ENCODE results near the gene STPG3. TPM values are rescaled to one million over a fixed set of nuclear protein-coding genes. Genes with fewer than 3 reads are reported as not detected.

The STPG3 gene
- total and polyA plus RNA-seq, 2 experiments from 2014 or later: not detected

DNA sequence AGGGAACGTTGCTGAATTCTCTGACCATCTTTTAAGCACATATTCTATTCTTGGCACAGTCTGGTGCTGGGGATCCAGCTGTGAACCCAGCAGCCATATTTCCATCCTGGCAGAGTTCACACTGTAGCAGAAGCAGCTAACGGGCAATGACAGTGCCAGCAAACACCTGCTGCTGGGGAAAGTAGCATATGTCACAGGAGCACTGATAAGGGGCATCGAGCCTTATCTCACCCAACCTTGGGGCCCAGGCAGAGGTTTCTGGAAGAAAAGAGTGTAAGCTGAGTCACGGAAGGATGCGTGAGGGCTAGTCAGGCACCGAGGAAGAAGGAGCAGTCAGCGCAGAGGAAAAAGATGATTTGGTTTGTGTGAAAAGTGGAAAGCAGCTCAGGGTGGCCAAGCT, 44.5 kb upstream of the STPG3 start (continued):
- TF ChIP-seq ETS1 (IDR thresholded peaks at IDR 0.05) (no peak), NANOG (IDR thresholded peaks at IDR 0.05; ENCODE audit: borderline replicate concordance) (no peak), ZNF331 (CRISPR knock-in tag; IDR thresholded peaks at IDR 0.05; ENCODE audit: low read depth) (no peak), EZH2 (IDR thresholded peaks at IDR 0.05; ENCODE audit: low read depth, unreplicated experiment) (no peak), EZH2phosphoT487 (IDR thresholded peaks at IDR 0.05; ENCODE audit: unreplicated experiment) (no peak), REST (IDR thresholded peaks at IDR 0.05; ENCODE audit: unreplicated experiment) (no peak)

GRCh38 chr9:137211532-137211931, 39.6 kb upstream of the STPG3 start:
- Mint-ChIP-seq H3K27me3 (ENCODE audit: insufficient read depth, low read depth, poor library complexity) (peaks cover 5% of the 10 kb centered on the region), H3K36me3 (ENCODE audit: low read depth) (peaks cover 32% of the 10 kb centered on the region), H3K4me1 (peaks cover 10% of the 10 kb centered on the region), H3K4me3 (no peak overlapping the region), H3K27ac (no peak overlapping the region), H3K9me3 (no peaks in the 10 kb centered on the region; the same call in 2 of the 3 replicates)
- peaks cover 4% of the 10 kb centered on the region; the same call in 1 of the 2 replicates for H3K4me1 ChIP-seq (ENCODE audit: insufficient read depth)
- H3K9me2 ChIP-seq (ENCODE audit: insufficient read depth): no peaks in the 10 kb centered on the region
- no peak overlapping the region for H3K27ac ChIP-seq (ENCODE audit: low read depth)
- no peaks in the 10 kb centered on the region for H3K36me3 ChIP-seq (ENCODE audit: insufficient read depth)
- H3K79me2 ChIP-seq (replicated peaks; ENCODE audit: insufficient read depth): peaks cover 3% of the 10 kb centered on the region
- no peaks in the 10 kb centered on the region for H3K27me3 ChIP-seq (ENCODE audit: insufficient read depth)
- ATAC-seq (no peak), DNase-seq (ENCODE audit: low spot score) (no peak)
- H2AFZ ChIP-seq: no peak overlapping the region
- H3F3A ChIP-seq (replicated peaks; ENCODE audit: low read depth): peaks cover 4% of the 10 kb centered on the region; the same call in 1 of the 2 replicates
- peaks cover 3% of the 10 kb centered on the region; the same call in 1 of the 2 replicates for H4K20me1 ChIP-seq (replicated peaks; ENCODE audit: insufficient read depth)
- H3K4me3 ChIP-seq: no peak overlapping the region
- H3K4me2 ChIP-seq: no peak overlapping the region
- TF ChIP-seq EZH2phosphoT487 (IDR thresholded peaks at IDR 0.05; ENCODE audit: unreplicated experiment): no peak
- TF ChIP-seq NANOG (IDR thresholded peaks at IDR 0.05; ENCODE audit: borderline replicate concordance): no peak
- TF ChIP-seq CTCF (conservative IDR thresholded peaks at IDR 0.05; ENCODE audit: low read depth in 2 of 2): no peak
- TF ChIP-seq ZNF114 (CRISPR knock-in tag; IDR thresholded peaks at IDR 0.05): no peak
- TF ChIP-seq ETS1 (IDR thresholded peaks at IDR 0.05): no peak
- TF ChIP-seq CREB1 (CRISPR knock-in tag; IDR thresholded peaks at IDR 0.05; ENCODE audit: low read depth): no peak
- no peak for TF ChIP-seq STAT1 (IDR thresholded peaks at IDR 0.05; ENCODE audit: unreplicated experiment)
- no peak for TF ChIP-seq JUNB (IDR thresholded peaks at IDR 0.05; ENCODE audit: unreplicated experiment)
- TF ChIP-seq REST (IDR thresholded peaks at IDR 0.05; ENCODE audit: unreplicated experiment): no peak

Measured in GM23338 (cell line).